Neural cell (in vitro differentiated cells): Measurements from ENCODE around the gene ITGBL1. TPM values are rescaled to one million over a fixed set of nuclear protein-coding genes. Genes with fewer than 3 reads are reported as not detected.

Experiments used
- H2AFZ ChIP-seq: fragments of 200-600, 300-800 bp; sonication (generic), shearing (Covaris generic); 2 replicates; pipeline ENCODE4 v1.6.0; 2014; ENCODE audit warnings: low read depth, mild to moderate bottlenecking, antibody characterized with exemption, low read length, moderate library complexity
- H3F3A ChIP-seq: fragments of 200-600 bp; shearing (Covaris generic); 2 replicates; pipeline ENCODE4 v1.6.1; 2016; ENCODE audit warnings: mild to moderate bottlenecking, moderate library complexity, mixed read lengths, antibody characterized with exemption, low read length; ENCODE audit not compliant: insufficient read depth, poor library complexity, severe bottlenecking
- H3K27ac ChIP-seq: fragments of 200-600, 300-800 bp; sonication (generic), shearing (Covaris generic); 2 replicates; pipeline ENCODE4 v1.5.1; 2014; ENCODE audit warnings: mild to moderate bottlenecking, low read length, moderate library complexity
- H3K27me3 ChIP-seq: fragments of 300-800, 200-600 bp; sonication (generic), shearing (Covaris generic); 2 replicates; pipeline ENCODE4 v1.6.0; 2014; ENCODE audit warnings: mild to moderate bottlenecking, low read depth, low read length, moderate library complexity; ENCODE audit not compliant: insufficient read depth
- H3K36me3 ChIP-seq: fragments of 300-800, 200-600 bp; sonication (generic), shearing (Covaris generic); 2 replicates; pipeline ENCODE4 v1.5.1; 2014; ENCODE audit warnings: mild to moderate bottlenecking, antibody characterized with exemption, low read length, moderate library complexity; ENCODE audit not compliant: insufficient read depth
- H3K4me2 ChIP-seq: fragments of 300-800, 200-600 bp; sonication (generic), shearing (Covaris generic); 2 replicates; pipeline ENCODE4 v1.6.0; 2014; ENCODE audit warnings: mild to moderate bottlenecking, low read length
- H3K4me3 ChIP-seq: fragments of 300-800, 200-600 bp; sonication (generic), shearing (Covaris generic); 2 replicates; pipeline ENCODE4 v1.5.1; 2014; ENCODE audit warnings: mild to moderate bottlenecking, low read length, moderate library complexity
- H3K79me2 ChIP-seq: fragments of 200-600 bp; shearing (Covaris generic); replicated peaks from 2 replicates; pipeline ENCODE4 v1.6.0; 2014; ENCODE audit warnings: mild to moderate bottlenecking, low read length, moderate library complexity; ENCODE audit not compliant: insufficient read depth
- H3K9ac ChIP-seq: fragments of 300-800, 200-600 bp; sonication (generic), shearing (Covaris generic); 2 replicates; pipeline ENCODE4 v1.6.1; 2016; ENCODE audit warnings: mild to moderate bottlenecking, low read length, mixed read lengths
- H3K9me2 ChIP-seq: fragments of 200-600 bp; shearing (Covaris generic); 2 replicates; pipeline ENCODE4 v1.6.1; 2016; ENCODE audit warnings: mild to moderate bottlenecking, low read length, mixed read lengths; ENCODE audit not compliant: insufficient read depth
- H3K9me3 ChIP-seq: fragments of 200-600, 300-800 bp; sonication (generic), shearing (Covaris generic); 2 replicates; pipeline ENCODE4 v1.6.1; 2016; ENCODE audit warnings: mild to moderate bottlenecking, mixed run types, low read length, moderate library complexity, mixed read lengths
- H4K20me1 ChIP-seq: fragments of 200-600 bp; shearing (Covaris generic); 2 replicates; pipeline ENCODE4 v1.6.1; 2016; ENCODE audit warnings: mild to moderate bottlenecking, mixed run types; ENCODE audit not compliant: insufficient read depth
- EP300 ChIP-seq: fragments of 450-650 bp; conservative IDR thresholded peaks from 2 replicates; pipeline ENCODE4 v1.6.1; 2014; ENCODE audit warnings: antibody characterized with exemption, mild to moderate bottlenecking, moderate library complexity; ENCODE audit not compliant: poor library complexity, severe bottlenecking
- EZH2 ChIP-seq: fragments of 200-600, 300-800 bp; shearing (Covaris generic), sonication (generic); IDR thresholded peaks from 2 replicates; pipeline ENCODE4 v1.6.1; 2014; ENCODE audit warnings: antibody characterized with exemption, low read length, borderline replicate concordance, mild to moderate bottlenecking; ENCODE audit not compliant: insufficient read depth, poor library complexity, severe bottlenecking
- MXI1 ChIP-seq: fragments of 450-650 bp; conservative IDR thresholded peaks from 2 replicates; pipeline ENCODE4 v1.6.1; 2014; ENCODE audit warnings: antibody characterized with exemption, mild to moderate bottlenecking; ENCODE audit not compliant: poor library complexity, severe bottlenecking
- POLR2AphosphoS5 ChIP-seq: IDR thresholded peaks from 2 replicates; pipeline ENCODE4 v1.6.1; 2012
- RAD21 ChIP-seq: fragments of 450-650 bp; conservative IDR thresholded peaks from 2 replicates; pipeline ENCODE4 v1.6.1; 2014; ENCODE audit warnings: antibody characterized with exemption, mild to moderate bottlenecking, moderate library complexity
- SMC3 ChIP-seq: fragments of 450-650 bp; conservative IDR thresholded peaks from 2 replicates; pipeline ENCODE4 v1.6.1; 2014; ENCODE audit warnings: antibody characterized with exemption, mild to moderate bottlenecking, moderate library complexity; ENCODE audit not compliant: poor library complexity
- TAF1 ChIP-seq: IDR thresholded peaks from 2 replicates; pipeline ENCODE4 v1.6.1; 2012; ENCODE audit warnings: low read depth
- polyA plus RNA-seq: library from polyadenylated mRNA; depleted of rRNA; stranded (reverse); fragments of >200 nt; gene quantifications from 2 replicates; pipeline ENCODE4 v1.2.3, GENCODE V29; 2014
- TF ChIP-seq, protein P1 (sequence below): IDR thresholded peaks from 2 replicates; pipeline ENCODE4 v1.6.1; 2012; ENCODE audit warnings: borderline replicate concordance
- TF ChIP-seq, protein P2 (sequence below): fragments of 450-650 bp; IDR thresholded peaks from 2 replicates; pipeline ENCODE4 v1.5.1; 2014; ENCODE audit warnings: antibody characterized with exemption, mild to moderate bottlenecking, moderate library complexity; ENCODE audit not compliant: poor library complexity, severe bottlenecking

Gene ITGBL1
- polyA plus RNA-seq, 1 donor from 2014 or later: 0.46 TPM

DNA sequence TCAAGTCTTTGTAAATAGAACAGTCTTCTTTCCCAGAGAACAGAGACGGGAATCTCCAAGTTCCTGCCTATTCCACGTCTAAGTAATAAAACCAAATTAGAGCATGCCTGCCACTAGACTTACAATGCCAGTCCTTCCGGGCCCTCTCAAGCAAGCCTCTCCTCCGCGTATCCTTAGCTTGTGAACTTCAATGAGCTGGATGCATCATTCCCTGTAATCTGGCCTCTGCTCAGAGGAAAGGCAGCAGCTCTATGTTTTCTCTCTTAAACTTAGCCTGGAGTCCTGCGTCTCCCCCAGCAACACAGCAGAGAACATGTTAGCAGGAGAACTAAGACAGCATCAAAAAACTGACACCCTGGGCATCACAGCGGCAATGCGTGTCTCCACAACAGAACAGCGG lies 44.3 kb upstream of the ITGBL1 start:
- Histone ChIP-seq H3K4me3 (no peak overlapping the region), H4K20me1 (no peaks in the 10 kb centered on the region)

DNA sequence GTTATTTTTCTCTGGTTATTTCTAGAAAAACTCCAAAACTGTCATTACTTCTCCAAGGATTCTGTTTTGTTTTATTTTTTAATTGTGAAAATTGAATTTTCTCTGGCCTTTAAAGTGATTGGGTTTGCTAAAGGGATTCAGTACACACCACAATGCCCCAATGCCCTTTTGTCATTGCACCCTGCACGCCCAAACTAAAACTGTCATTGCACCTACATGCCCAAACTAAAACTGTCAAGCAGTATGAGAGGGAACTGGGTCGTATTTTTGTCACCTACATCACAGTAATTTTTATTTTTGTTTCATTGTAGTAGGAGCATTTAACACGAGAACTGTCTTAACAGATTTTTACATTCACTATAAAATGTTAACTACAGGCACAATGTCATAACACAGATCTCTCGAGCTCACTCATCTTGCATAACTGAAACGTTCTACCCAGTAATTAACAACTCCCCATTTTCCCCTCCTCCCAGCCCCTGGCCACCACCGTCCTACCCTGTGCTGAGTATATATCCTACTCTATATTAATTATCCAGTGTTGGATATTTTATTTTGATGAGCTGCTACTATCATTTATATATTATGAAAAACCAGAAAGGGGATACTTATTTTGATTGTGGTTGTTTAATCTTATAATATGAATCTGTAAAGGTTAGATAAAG lies 43.4 kb upstream of the ITGBL1 start:
- Histone ChIP-seq H3K9me2 (no peaks in the 10 kb centered on the region), H3K4me3 (no peak overlapping the region), H3K9ac (no peak overlapping the region), H3K9me3 (no peaks in the 10 kb centered on the region), H3K36me3 (no peaks in the 10 kb centered on the region), H3K79me2 (no peaks in the 10 kb centered on the region), H3K4me2 (no peak overlapping the region), H3K27me3 (no peaks in the 10 kb centered on the region), H4K20me1 (no peaks in the 10 kb centered on the region), H3F3A (no peaks in the 10 kb centered on the region), H3K27ac (no peak overlapping the region), H2AFZ (no peak overlapping the region)
- TF ChIP-seq EZH2 (no peak), MXI1 (no peak), SMC3 (no peak), EP300 (no peak), RAD21 (no peak)
- TF ChIP-seq, protein P1, sequence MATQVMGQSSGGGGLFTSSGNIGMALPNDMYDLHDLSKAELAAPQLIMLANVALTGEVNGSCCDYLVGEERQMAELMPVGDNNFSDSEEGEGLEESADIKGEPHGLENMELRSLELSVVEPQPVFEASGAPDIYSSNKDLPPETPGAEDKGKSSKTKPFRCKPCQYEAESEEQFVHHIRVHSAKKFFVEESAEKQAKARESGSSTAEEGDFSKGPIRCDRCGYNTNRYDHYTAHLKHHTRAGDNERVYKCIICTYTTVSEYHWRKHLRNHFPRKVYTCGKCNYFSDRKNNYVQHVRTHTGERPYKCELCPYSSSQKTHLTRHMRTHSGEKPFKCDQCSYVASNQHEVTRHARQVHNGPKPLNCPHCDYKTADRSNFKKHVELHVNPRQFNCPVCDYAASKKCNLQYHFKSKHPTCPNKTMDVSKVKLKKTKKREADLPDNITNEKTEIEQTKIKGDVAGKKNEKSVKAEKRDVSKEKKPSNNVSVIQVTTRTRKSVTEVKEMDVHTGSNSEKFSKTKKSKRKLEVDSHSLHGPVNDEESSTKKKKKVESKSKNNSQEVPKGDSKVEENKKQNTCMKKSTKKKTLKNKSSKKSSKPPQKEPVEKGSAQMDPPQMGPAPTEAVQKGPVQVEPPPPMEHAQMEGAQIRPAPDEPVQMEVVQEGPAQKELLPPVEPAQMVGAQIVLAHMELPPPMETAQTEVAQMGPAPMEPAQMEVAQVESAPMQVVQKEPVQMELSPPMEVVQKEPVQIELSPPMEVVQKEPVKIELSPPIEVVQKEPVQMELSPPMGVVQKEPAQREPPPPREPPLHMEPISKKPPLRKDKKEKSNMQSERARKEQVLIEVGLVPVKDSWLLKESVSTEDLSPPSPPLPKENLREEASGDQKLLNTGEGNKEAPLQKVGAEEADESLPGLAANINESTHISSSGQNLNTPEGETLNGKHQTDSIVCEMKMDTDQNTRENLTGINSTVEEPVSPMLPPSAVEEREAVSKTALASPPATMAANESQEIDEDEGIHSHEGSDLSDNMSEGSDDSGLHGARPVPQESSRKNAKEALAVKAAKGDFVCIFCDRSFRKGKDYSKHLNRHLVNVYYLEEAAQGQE: no peak
- TF ChIP-seq, protein P2, sequence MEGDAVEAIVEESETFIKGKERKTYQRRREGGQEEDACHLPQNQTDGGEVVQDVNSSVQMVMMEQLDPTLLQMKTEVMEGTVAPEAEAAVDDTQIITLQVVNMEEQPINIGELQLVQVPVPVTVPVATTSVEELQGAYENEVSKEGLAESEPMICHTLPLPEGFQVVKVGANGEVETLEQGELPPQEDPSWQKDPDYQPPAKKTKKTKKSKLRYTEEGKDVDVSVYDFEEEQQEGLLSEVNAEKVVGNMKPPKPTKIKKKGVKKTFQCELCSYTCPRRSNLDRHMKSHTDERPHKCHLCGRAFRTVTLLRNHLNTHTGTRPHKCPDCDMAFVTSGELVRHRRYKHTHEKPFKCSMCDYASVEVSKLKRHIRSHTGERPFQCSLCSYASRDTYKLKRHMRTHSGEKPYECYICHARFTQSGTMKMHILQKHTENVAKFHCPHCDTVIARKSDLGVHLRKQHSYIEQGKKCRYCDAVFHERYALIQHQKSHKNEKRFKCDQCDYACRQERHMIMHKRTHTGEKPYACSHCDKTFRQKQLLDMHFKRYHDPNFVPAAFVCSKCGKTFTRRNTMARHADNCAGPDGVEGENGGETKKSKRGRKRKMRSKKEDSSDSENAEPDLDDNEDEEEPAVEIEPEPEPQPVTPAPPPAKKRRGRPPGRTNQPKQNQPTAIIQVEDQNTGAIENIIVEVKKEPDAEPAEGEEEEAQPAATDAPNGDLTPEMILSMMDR: no peak

More for the DNA sequence above, 44.3 kb upstream of the ITGBL1 start:
- TF ChIP-seq RAD21: no peak
- TF ChIP-seq EZH2: no peak
- TF ChIP-seq TAF1: no peak
- no peak for TF ChIP-seq EP300
- TF ChIP-seq, protein P2: no peak
- TF ChIP-seq, protein P1: no peak
- no peak for TF ChIP-seq SMC3
- TF ChIP-seq POLR2AphosphoS5: no peak
- TF ChIP-seq MXI1: no peak
- no peaks in the 10 kb centered on the region for H3K79me2 ChIP-seq
- no peaks in the 10 kb centered on the region for H3K9me2 ChIP-seq
- H3K27me3 ChIP-seq: no peaks in the 10 kb centered on the region
- no peaks in the 10 kb centered on the region for H3K36me3 ChIP-seq
- H3F3A ChIP-seq: no peaks in the 10 kb centered on the region
- H3K4me2 ChIP-seq: no peak overlapping the region
- H3K27ac ChIP-seq: no peak overlapping the region
- no peak overlapping the region for H2AFZ ChIP-seq
- H3K9ac ChIP-seq: no peak overlapping the region
- no peaks in the 10 kb centered on the region for H3K9me3 ChIP-seq
